HG02759 (cell line): ENCODE results near the gene C2.
"Not testable (repeated sequence)": the region's sequence is repeated elsewhere in the genome, so short reads cannot be mapped to it uniquely, and the experiment has no call there.

Experiments
- ATAC-seq: cut with Tn5 transposase; IDR thresholded peaks from one replicate; pipeline ENCODE4 v1.9.1; 2021; ENCODE audit warnings: mild to moderate bottlenecking, moderate library complexity; ENCODE audit not compliant: unreplicated experiment

The C2 gene

DNA sequence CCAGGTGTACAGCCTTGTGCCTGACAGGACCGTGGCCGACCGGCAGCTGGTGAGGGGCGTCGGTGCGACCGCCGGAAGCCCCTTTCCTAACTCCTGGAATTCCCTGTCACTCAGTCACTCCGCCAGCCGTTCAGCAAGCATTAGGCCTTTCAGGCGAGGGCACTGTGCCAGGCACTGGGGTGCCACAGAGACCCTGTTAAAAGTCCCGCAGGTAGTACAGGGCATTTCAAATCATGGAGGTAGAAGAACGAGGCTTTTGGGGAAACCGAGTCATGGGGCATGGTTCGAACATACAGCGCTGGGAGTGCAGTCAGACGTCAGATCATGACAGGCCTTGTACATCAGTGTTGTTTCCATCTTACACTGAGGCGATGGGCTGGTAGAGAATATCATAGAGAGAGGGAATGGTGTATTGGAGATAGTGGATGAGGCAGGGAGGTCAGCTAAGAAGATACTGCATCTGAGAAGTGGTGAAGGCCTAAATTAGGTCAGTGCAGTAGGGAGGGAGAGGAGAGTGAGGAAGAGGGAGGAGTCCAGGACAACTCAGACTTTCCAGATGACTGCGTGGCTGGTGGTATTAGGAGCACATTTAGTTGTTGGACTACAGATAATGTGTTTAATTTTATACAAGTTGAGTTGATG is 45.3 kb downstream of the C2 start:
- peak; percentile 2 for ATAC-seq

DNA sequence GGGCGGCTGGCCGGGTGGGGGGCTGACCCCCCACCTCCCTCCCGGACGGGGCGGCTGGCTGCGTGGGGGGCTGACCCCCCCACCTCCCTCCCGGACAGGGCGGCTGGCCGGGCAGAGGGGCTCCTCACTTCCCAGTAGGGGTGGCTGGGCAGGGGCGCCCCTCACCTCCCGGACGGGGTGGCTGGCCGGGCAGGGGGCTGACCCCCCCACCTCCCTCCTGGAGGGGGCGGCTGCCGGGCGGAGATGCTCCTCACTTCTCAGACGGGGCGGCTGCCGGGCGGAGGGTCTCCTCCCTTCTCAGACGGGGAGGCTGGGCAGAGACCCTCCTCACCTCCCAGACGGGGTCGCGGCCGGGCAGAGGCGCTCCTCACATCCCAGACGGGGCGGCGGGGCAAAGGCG is 48.5 kb downstream of the C2 start:
- ATAC-seq: not testable (repeated sequence)

DNA sequence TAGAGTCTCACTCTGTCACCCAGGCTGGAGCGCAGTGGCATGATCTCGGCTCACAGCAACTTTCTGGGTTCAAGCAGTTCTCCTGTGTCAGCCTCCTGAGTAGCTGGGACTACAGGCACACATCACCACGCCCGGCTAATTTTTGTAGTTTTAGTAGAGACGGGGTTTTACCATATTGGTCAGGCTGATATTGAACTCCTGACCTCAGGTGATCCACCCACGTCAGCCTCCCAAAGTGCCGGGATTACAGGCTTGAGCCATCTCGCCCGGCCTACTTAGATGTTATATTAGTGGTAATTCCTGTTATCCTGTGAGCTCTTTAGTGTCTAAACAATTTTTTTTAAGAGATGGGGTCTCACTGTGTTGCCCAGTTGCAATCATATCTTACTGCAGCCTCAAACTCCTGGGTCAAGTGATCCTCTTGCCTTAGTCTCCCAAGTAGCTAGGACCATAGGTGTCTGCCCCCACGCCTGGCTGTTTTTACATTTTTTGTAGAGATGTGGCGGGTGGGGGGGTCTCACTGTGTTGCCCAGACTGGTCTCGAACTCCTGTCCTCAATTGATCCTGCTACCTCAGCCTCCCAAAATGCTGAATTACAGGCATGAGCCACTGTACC is 50.4 kb downstream of the C2 start:
- ATAC-seq: no peak

DNA sequence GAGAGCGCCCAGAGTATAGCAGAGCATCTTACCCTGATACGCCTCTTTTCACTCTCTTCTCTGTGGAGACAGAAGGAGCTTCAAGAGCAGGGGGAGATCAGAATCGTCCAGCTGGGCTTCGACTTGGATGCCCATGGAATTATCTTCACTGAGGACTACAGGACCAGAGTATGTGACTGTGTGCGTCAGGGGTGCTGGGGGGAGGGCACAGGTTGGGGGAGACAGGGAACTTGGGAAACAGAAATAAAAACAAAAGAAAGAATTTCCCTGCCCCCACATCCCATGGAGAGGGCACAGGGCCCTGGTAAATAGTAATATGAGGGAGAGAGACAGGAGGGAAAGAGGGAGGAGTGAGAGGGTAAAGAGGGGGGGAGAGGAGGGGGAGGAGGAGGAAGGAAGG is 51.3 kb downstream of the C2 start:
- no peak for ATAC-seq

DNA sequence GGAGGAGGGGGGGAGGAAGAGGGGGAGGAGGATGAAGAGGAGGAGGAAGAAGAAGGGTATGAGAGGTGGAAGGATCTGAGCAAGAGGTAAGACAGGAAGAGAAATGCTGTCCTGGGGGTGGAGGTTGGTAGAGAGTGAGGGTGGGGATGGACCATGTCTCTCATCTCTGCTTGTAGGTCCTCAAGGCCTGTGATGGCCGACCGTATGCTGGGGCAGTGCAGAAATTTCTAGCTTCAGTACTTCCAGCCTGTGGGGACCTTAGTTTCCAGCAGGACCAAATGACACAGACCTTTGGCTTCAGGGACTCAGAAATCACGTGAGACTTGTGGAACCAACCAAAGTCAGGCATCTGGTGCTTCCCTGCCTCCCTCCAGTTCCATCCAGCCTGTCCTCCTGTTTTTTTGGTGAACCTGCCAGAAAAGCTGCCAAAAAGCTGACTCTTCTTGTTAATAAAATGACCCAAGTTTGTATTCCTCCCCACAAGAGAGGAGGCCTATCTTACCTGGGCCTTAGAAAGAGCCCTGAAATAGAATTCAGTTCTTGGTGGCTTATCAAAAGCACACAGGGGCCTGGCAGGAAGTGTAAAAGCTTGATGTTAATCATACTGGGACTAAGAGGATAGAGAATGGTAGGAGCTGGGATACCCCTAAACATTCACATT is 51.9 kb downstream of the C2 start:
- no peak for ATAC-seq

DNA sequence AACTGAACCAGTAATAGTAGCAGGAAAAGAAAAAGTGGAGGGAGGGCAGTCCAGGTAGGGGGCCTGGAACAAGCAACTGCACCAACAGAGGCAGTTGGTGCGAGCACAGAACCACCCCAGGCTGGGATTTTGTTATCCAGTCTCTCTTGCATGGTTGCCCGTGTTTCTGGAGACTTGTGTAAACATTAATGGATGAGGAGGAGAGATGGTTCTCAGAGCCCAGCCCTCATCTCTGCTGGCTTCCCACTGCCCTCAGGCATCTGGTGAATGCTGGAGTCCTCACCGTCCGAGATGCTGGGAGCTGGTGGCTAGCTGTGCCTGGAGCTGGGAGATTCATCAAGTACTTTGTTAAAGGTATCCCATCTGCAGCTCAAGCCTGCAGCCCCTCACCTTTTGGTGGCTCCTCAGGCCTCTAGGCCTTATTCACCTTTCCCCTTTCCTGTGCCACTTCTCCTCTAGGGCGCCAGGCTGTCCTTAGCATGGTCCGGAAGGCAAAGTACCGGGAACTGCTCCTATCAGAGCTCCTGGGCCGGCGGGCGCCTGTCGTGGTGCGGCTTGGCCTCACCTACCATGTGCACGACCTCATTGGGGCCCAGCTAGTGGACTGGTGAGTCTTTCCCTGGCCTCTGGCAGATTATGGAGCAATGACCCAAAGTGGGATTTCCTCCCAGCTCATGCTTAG is 52.8 kb downstream of the C2 start:
- ATAC-seq: not testable (repeated sequence)

DNA sequence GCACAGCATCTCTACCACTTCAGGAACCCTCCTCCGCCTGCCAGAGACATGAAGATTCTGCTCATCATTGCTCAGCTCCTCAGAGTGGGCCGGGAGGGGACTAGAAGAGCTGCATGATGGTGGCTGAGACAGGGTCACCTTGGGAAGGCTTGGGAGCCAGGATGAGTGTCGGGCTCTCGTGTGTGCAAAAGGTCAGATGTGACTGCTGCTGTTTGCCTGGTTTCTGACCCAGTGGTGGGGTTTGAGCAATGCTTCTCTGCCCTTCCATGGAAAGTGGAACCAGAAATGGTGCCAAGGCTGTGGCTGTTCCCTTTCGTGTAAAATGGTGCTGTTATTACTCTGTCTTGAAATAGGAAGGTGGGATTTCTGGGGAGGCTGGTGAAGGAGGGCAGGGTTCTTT is 53.5 kb downstream of the C2 start:
- ATAC-seq: not testable (repeated sequence)

DNA sequence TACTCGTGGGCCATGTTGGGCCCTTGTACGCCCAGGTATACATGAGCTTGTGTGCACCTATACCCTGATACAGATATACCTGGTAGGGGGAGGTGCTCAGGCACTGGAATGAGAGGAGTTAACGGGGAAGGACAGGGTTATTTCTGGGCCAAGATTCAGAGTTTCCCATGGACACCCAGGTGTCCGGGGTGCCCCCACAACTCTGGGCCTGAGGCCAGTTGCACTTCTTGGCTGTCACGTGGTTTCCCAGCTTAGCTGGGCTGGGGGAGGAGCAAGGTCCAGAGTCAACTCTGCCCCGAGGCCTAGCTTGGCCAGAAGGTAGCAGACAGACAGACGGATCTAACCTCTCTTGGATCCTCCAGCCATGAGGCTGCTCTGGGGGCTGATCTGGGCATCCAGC is 54.2 kb downstream of the C2 start, which contains the start of gene C4A:
TSS of gene C4A (plus strand) at position 314 of the 400 bp plus-strand sequence. CDS start at position 365, 51 bp downstream.
- ATAC-seq: not testable (repeated sequence)

DNA sequence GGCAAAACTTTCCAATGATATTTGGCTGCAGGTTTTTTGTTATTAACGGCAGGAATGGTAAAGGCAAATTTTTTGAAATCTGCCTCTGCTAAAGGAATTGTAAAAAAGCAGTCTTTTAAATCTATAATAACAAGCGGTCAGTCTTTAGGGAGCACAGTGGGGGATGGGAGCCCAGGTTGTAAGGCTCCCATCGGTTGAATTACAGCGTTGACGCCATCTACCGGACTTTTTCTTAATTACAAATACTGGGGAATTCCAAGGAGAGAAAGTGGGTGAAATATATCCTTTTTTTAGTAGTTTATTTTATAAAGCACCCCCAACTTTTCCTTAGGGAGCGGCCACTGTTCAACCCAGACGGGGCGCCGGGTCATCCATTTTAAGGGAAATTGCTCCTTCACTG is 61.8 kb downstream of the C2 start:
- not testable (repeated sequence) for ATAC-seq

DNA sequence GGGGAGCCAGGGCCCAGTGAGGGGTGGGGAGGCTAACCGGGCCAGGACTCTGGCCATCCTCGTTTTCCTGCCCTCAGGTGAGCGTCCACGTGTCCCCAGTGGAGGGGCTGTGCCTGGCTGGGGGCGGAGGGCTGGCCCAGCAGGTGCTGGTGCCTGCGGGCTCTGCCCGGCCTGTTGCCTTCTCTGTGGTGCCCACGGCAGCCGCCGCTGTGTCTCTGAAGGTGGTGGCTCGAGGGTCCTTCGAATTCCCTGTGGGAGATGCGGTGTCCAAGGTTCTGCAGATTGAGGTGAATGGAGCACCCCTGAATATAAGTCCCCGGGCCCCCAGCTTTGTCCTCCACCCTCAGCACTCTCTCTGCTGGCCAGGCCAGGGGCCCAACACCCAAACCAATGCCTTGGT is 66.9 kb downstream of the C2 start:
- not testable (repeated sequence) for ATAC-seq
